ENCODE results near the gene HSD17B13. TPM values are rescaled to one million over a fixed set of nuclear protein-coding genes. Genes with fewer than 3 reads are reported as not detected.

HSD17B13 gene
- total RNA-seq, 1 experiment from 2014 or later, result not detected

GRCh38 chr4:87270144-87270543 is 52.5 kb downstream of the HSD17B13 start:
- peak; percentile 55 for DNase-seq (ENCODE audit: low read depth)

- no peak for DNase-seq (ENCODE audit: low read depth)
These were observed 54.3 kb downstream of the HSD17B13 start for GRCh38 chr4:87268411-87268810.

- no peak for DNase-seq (ENCODE audit: low read depth)
These were observed 55.7 kb downstream of the HSD17B13 start for GRCh38 chr4:87266986-87267385.

- DNase-seq (ENCODE audit: low read depth), result no peak
These were observed 59.8 kb downstream of the HSD17B13 start for GRCh38 chr4:87262886-87263285.

GRCh38 chr4:87260477-87260876 is 62.2 kb downstream of the HSD17B13 start:
- DNase-seq (ENCODE audit: low read depth), result peak; percentile 16

- no peak for DNase-seq (ENCODE audit: low read depth)
These were observed 64.0 kb downstream of the HSD17B13 start for GRCh38 chr4:87258677-87259076.

- no peak for DNase-seq (ENCODE audit: low read depth)
These were observed 65.2 kb downstream of the HSD17B13 start for GRCh38 chr4:87257523-87257922.

GRCh38 chr4:87255755-87256154 is 66.9 kb downstream of the HSD17B13 start:
- no peak for DNase-seq (ENCODE audit: low read depth)

Small RNAs within 50 kb of the gene (small RNA-seq; reads per million reads assigned to genes)
- not detected for gene MIR5705

Other genes starting within 250 kb of the HSD17B13 start
- 7.8 and 13.1 TPM in 2 replicates for gene KLHL8, start 102.3 kb downstream of the HSD17B13 start, total RNA-seq (2014; rRNA removed; shearing (Covaris generic))
- gene HSD17B11, start 68.3 kb upstream of the HSD17B13 start, total RNA-seq (2014; rRNA removed; shearing (Covaris generic)), result 10.9 and 13.6 TPM in 2 replicates
- gene NUDT9, start 99.7 kb upstream of the HSD17B13 start, total RNA-seq (2014; rRNA removed; shearing (Covaris generic)), result 11.0 and 14.0 TPM in 2 replicates
- not detected in 2 replicates for gene SPARCL1, start 206.5 kb upstream of the HSD17B13 start, total RNA-seq (2014; rRNA removed; shearing (Covaris generic))

Data from HT1080 (cell line).